ENCODE measurements around the gene SEPHS2. TPM values are rescaled to one million over a fixed set of nuclear protein-coding genes. Genes with fewer than 3 reads are reported as not detected.
"Not testable (repeated sequence)": the region's sequence is repeated elsewhere in the genome, so short reads cannot be mapped to it uniquely, and the experiment has no call there.

Gene SEPHS2
- total RNA-seq, 2 donors from 2014 or later, result 18.2 to 18.6 TPM

- Histone ChIP-seq H3K9me3 (no peaks in the 10 kb centered on the region), H3K36me3 (peaks cover 11% of the 10 kb centered on the region), H3K4me1 (peaks cover 0 to 25% of the 10 kb centered on the region in 2 donors), H3K27ac (no peak overlapping the region), H3K27me3 (no peaks in the 10 kb centered on the region), H3K4me3 (no peak overlapping the region)
- no peak for TF ChIP-seq CTCF (IDR thresholded peaks at IDR 0.05)
- DNase-seq (ENCODE audit: low spot score), result no peak
Measured at GRCh38 chr16:30401768-30402425, 43.8 kb downstream of the SEPHS2 start.

GRCh38 chr16:30399435-30400186, 46.1 kb downstream of the SEPHS2 start:
- DNase-seq (ENCODE audit: low spot score), result no peak
- Histone ChIP-seq H3K27ac (peak overlapping the region; percentile 85 to 88), H3K9me3 (no peaks in the 10 kb centered on the region), H3K27me3 (no peaks in the 10 kb centered on the region), H3K4me1 (peaks cover 0 to 34% of the 10 kb centered on the region in 2 donors), H3K4me3 (peak overlapping the region; percentile 61 to 70), H3K36me3 (peaks cover 11% of the 10 kb centered on the region)
- TF ChIP-seq CTCF (IDR thresholded peaks at IDR 0.05), result no peak

- no peak overlapping the region for H3K4me3 ChIP-seq
- H3K9me3 ChIP-seq, result no peaks in the 10 kb centered on the region
- no peak overlapping the region for H3K27ac ChIP-seq
- no peak for TF ChIP-seq CTCF (IDR thresholded peaks at IDR 0.05)
- no peaks in the 10 kb centered on the region for H3K27me3 ChIP-seq
- H3K4me1 ChIP-seq, result peaks cover 0 to 40% of the 10 kb centered on the region in 2 donors
- DNase-seq (ENCODE audit: low spot score), result no peak
- peaks cover 11% of the 10 kb centered on the region for H3K36me3 ChIP-seq
Measured at GRCh38 chr16:30398661-30399434, 46.8 kb downstream of the SEPHS2 start.

GRCh38 chr16:30397776-30398660, 47.7 kb downstream of the SEPHS2 start:
- DNase-seq (ENCODE audit: low spot score), result no peak
- H3K4me1 ChIP-seq, result peaks cover 0 to 40% of the 10 kb centered on the region in 2 donors
- H3K9me3 ChIP-seq, result no peaks in the 10 kb centered on the region
- no peak overlapping the region for H3K4me3 ChIP-seq
- no peaks in the 10 kb centered on the region for H3K27me3 ChIP-seq
- H3K27ac ChIP-seq, result no peak overlapping the region
- peaks cover 11% of the 10 kb centered on the region for H3K36me3 ChIP-seq
- TF ChIP-seq CTCF (IDR thresholded peaks at IDR 0.05), result no peak

- Histone ChIP-seq H3K4me1 (peaks cover 0 to 40% of the 10 kb centered on the region in 2 donors), H3K4me3 (no peak overlapping the region), H3K27me3 (no peaks in the 10 kb centered on the region), H3K9me3 (no peaks in the 10 kb centered on the region), H3K27ac (no peak overlapping the region), H3K36me3 (peaks cover 11% of the 10 kb centered on the region)
- no peak for TF ChIP-seq CTCF (IDR thresholded peaks at IDR 0.05)
- DNase-seq (ENCODE audit: low spot score), result no peak
Measured at GRCh38 chr16:30397056-30397455, 48.6 kb downstream of the SEPHS2 start.

- H3K4me1 ChIP-seq, result peaks cover 0 to 40% of the 10 kb centered on the region in 2 donors
- H3K36me3 ChIP-seq, result peaks cover 11% of the 10 kb centered on the region
- not testable (repeated sequence) for H3K9me3 ChIP-seq; H3K4me3 ChIP-seq; H3K27ac ChIP-seq; H3K27me3 ChIP-seq; DNase-seq (ENCODE audit: low spot score)
Measured at GRCh38 chr16:30396627-30397026, 49.0 kb downstream of the SEPHS2 start.
